Measurements from ENCODE around the gene NIPA2.
A peak's percentile ranks its signal among the peaks of the same experiment; 100 is the strongest.
"Not testable (repeated sequence)": the region's sequence is repeated elsewhere in the genome, so short reads cannot be mapped to it uniquely, and the experiment has no call there.

Gene NIPA2

GRCh38 chr15:22838292-22839042 is at the start of gene NIPA2:
NIPA2 (plus strand) TSS chr15:22838666; CDS start chr15:22851732, 13,066 bp downstream.
- DNase-seq (ENCODE audit: low read depth in 2 of 2), result peak; percentile 96 to 98

- DNase-seq (ENCODE audit: low read depth in 2 of 2), result no peak
These were observed 44.4 kb upstream of the NIPA2 start for GRCh38 chr15:22794063-22794462.

GRCh38 chr15:22794621-22795167 is 43.8 kb upstream of the NIPA2 start:
- DNase-seq (ENCODE audit: low read depth in 2 of 2), result no peak

GRCh38 chr15:22795206-22796063 is 43.0 kb upstream of the NIPA2 start:
- DNase-seq (ENCODE audit: low read depth in 2 of 2), result no peak

GRCh38 chr15:22796079-22796478 is 42.4 kb upstream of the NIPA2 start:
- DNase-seq (ENCODE audit: low read depth in 2 of 2), result no peak

GRCh38 chr15:22799902-22800301 is 38.6 kb upstream of the NIPA2 start:
- no peak for DNase-seq (ENCODE audit: low read depth in 2 of 2)

- not testable (repeated sequence) for DNase-seq (ENCODE audit: low read depth in 2 of 2)
These were observed 35.5 kb upstream of the NIPA2 start for GRCh38 chr15:22803006-22803405.

- DNase-seq (ENCODE audit: low read depth in 2 of 2), result no peak
These were observed 32.3 kb upstream of the NIPA2 start for GRCh38 chr15:22806156-22806555.

- no peak for DNase-seq (ENCODE audit: low read depth in 2 of 2)
These were observed 31.8 kb upstream of the NIPA2 start for GRCh38 chr15:22806664-22807063.

- DNase-seq (ENCODE audit: low read depth in 2 of 2), result not testable (repeated sequence)
These were observed 30.6 kb upstream of the NIPA2 start for GRCh38 chr15:22807831-22808230.

- DNase-seq (ENCODE audit: low read depth in 2 of 2), result no peak
These were observed 30.2 kb upstream of the NIPA2 start for GRCh38 chr15:22808240-22808639.

- DNase-seq (ENCODE audit: low read depth in 2 of 2), result no peak
These were observed 29.6 kb upstream of the NIPA2 start for GRCh38 chr15:22808761-22809280.

GRCh38 chr15:22810033-22810852 is 28.2 kb upstream of the NIPA2 start:
- DNase-seq (ENCODE audit: low read depth in 2 of 2), result no peak

- no peak for DNase-seq (ENCODE audit: low read depth in 2 of 2)
These were observed 27.6 kb upstream of the NIPA2 start for GRCh38 chr15:22810853-22811338.

GRCh38 chr15:22811640-22812039 is 26.8 kb upstream of the NIPA2 start:
- no peak for DNase-seq (ENCODE audit: low read depth in 2 of 2)

- no peak for DNase-seq (ENCODE audit: low read depth in 2 of 2)
These were observed 24.6 kb upstream of the NIPA2 start for GRCh38 chr15:22813844-22814243.

- DNase-seq (ENCODE audit: low read depth in 2 of 2), result no peak
These were observed 22.7 kb upstream of the NIPA2 start for GRCh38 chr15:22815766-22816165.

- DNase-seq (ENCODE audit: low read depth in 2 of 2), result no peak
These were observed 18.8 kb upstream of the NIPA2 start for GRCh38 chr15:22819651-22820050.

GRCh38 chr15:22823495-22824128 is 14.9 kb upstream of the NIPA2 start:
- no peak for DNase-seq (ENCODE audit: low read depth in 2 of 2)

GRCh38 chr15:22827125-22827524 is 11.3 kb upstream of the NIPA2 start:
- no peak for DNase-seq (ENCODE audit: low read depth in 2 of 2)

GRCh38 chr15:22831473-22831872 is 7.0 kb upstream of the NIPA2 start:
- no peak for DNase-seq (ENCODE audit: low read depth in 2 of 2)
